Keratinocyte (primary cell): Measurements from ENCODE around the gene FCRL2. TPM values are rescaled to one million over a fixed set of nuclear protein-coding genes. Genes with fewer than 3 reads are reported as not detected.

Source experiments
- DNase-seq: peaks from one replicate; pipeline ENCODE4 v3.0.0-alpha.2; 2011; ENCODE audit warnings: low read depth, missing footprints, low spot score
- FAIRE-seq: peaks from 2 replicates; lab custom pipeline; 2011; peaks lifted over from hg19 to GRCh38; lab: Jason Lieb, UNC
- H2AFZ ChIP-seq: 2 replicates; pipeline ENCODE4 v1.6.0; 2012; ENCODE audit warnings: low read length, control low read depth, inconsistent platforms; ENCODE audit not compliant: control insufficient read depth
- H3K27ac ChIP-seq: 2 replicates; pipeline ENCODE4 v1.5.1; 2011; ENCODE audit warnings: low read length; ENCODE audit not compliant: control insufficient read depth, insufficient read depth
- H3K27me3 ChIP-seq: 3 replicates; pipeline ENCODE4 v1.6.0; 2011; ENCODE audit warnings: low read length; ENCODE audit not compliant: control insufficient read depth, insufficient read depth; ENCODE audit errors: extremely low read depth
- H3K36me3 ChIP-seq, 2 experiments: 2 replicates in 1 of 2; 3 replicates in 1 of 2; pipeline ENCODE4 v1.5.1; 2011; ENCODE audit warnings: low read length in 2 of 2, mild to moderate bottlenecking in 1 of 2; ENCODE audit not compliant: control insufficient read depth in 2 of 2, insufficient read depth in 2 of 2; ENCODE audit errors: extremely low read depth in 1 of 2
- H3K4me1 ChIP-seq: 3 replicates; pipeline ENCODE4 v1.5.1; 2011; ENCODE audit warnings: low read length; ENCODE audit not compliant: control insufficient read depth, insufficient read depth; ENCODE audit errors: extremely low read depth
- H3K4me2 ChIP-seq: 3 replicates; pipeline ENCODE4 v1.6.0; 2011; ENCODE audit warnings: low read depth, low read length; ENCODE audit not compliant: control insufficient read depth, insufficient read depth; ENCODE audit errors: extremely low read depth
- H3K4me3 ChIP-seq, 3 experiments: fragments of 200-600 bp in 1 of 3; sonication (generic) in 1 of 3; 2 replicates in 2 of 3; 3 replicates in 1 of 3; pipeline ENCODE4 v1.5.1; 2011 to 2016; ENCODE audit warnings: low read length in 3 of 3, mild to moderate bottlenecking in 3 of 3, control low read depth in 2 of 3, inconsistent platforms in 1 of 3, low read depth in 1 of 3, mixed read lengths in 1 of 3, mixed run types in 1 of 3, moderate library complexity in 1 of 3; ENCODE audit not compliant: control insufficient read depth in 2 of 3, insufficient read depth in 2 of 3; ENCODE audit errors: extremely low read depth in 1 of 3
- H3K79me2 ChIP-seq: 2 replicates; pipeline ENCODE4 v1.6.0; 2012; ENCODE audit warnings: low read length; ENCODE audit not compliant: control insufficient read depth, insufficient read depth
- H3K9ac ChIP-seq: 3 replicates; pipeline ENCODE4 v1.6.0; 2011; ENCODE audit warnings: low read length; ENCODE audit not compliant: control insufficient read depth, insufficient read depth; ENCODE audit errors: extremely low read depth
- H3K9me1 ChIP-seq: 3 replicates; pipeline ENCODE4 v1.6.0; 2011; ENCODE audit warnings: low read length; ENCODE audit not compliant: control insufficient read depth, insufficient read depth; ENCODE audit errors: extremely low read depth
- H3K9me3 ChIP-seq: 2 replicates; pipeline ENCODE4 v1.5.1; 2012; ENCODE audit warnings: low read depth, low read length; ENCODE audit not compliant: control insufficient read depth
- H4K20me1 ChIP-seq: 3 replicates; pipeline ENCODE4 v1.6.0; 2011; ENCODE audit warnings: low read length; ENCODE audit not compliant: control insufficient read depth, insufficient read depth; ENCODE audit errors: extremely low read depth
- EZH2 ChIP-seq: IDR thresholded peaks from one replicate; pipeline ENCODE4 v1.6.1; 2012; ENCODE audit warnings: inconsistent platforms, mild to moderate bottlenecking, low read length, moderate library complexity
- dilution Hi-C: fragments of 300-500 bp; cut with MboI; formaldehyde crosslinking; loops from one replicate; pipeline ENCODE4 v1.7.0; 2020; ENCODE audit warnings: low sequenced_read_pairs; ENCODE audit not compliant: extremely low pct_ligation_motif_present
- polyA plus RNA-seq, 5 experiments: library from polyadenylated mRNA; depleted of rRNA in 3 of 5; stranded (reverse) in 3 of 5; stranded (forward) in 1 of 5; unstranded in 1 of 5; fragments of >200 nt; gene quantifications; 1 replicate in 1 of 5; 2 replicates in 3 of 5; 3 replicates in 1 of 5; pipeline versions ENCODE4 v1.2.1 to v1.2.3, GENCODE V29; 2011 to 2012; ENCODE audit warnings: missing spikeins in 2 of 5, low read depth in 1 of 5, low replicate concordance in 1 of 5
- TF ChIP-seq, protein P1 (sequence below), 3 experiments: IDR thresholded peaks in 1 of 3; conservative IDR thresholded peaks in 1 of 3; optimal IDR thresholded peaks in 1 of 3; 2 replicates in 2 of 3; 3 replicates in 1 of 3; pipeline versions ENCODE3 to v1.5.1; 2011; ENCODE audit warnings: low read length in 3 of 3, mild to moderate bottlenecking in 3 of 3, moderate library complexity in 2 of 3, control low read depth in 1 of 3, inconsistent platforms in 1 of 3; ENCODE audit not compliant: insufficient read depth in 2 of 3; ENCODE audit errors: extremely low read depth in 1 of 3

The FCRL2 gene
- polyA plus RNA-seq, 1 donor (not counting 4 experiments of a cell fraction or from before 2014, with no cell fraction given), result not detected

DNA sequence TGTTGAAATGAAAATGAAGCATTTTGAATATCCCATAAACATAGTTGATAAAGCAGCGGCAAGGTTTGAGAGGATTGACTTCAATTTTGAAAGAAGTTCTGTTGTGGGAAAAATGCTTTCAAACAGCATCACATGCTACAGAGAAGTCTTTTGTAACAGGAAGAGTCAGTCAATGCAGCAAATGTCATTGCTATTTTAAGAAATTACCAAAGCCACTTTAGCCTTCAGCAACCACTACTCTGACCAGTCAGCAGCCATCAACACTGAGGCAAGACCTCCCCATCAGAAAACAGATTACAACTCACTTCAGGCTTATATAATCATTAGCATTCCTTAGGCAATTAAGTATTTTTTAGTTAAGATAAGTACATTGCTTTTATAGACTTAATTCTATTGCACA is 42.6 kb downstream of the FCRL2 start:
- DNase-seq (no peak), FAIRE-seq (no peak)
- no peaks in the 10 kb centered on the region for H3K4me1 ChIP-seq
- no peaks in the 10 kb centered on the region for H3K9me3 ChIP-seq
- no peak overlapping the region for H3K4me3 ChIP-seq
- no peak overlapping the region for H3K9ac ChIP-seq
- H3K27me3 ChIP-seq, result no peaks in the 10 kb centered on the region
- no peak overlapping the region for H3K27ac ChIP-seq
- no peaks in the 10 kb centered on the region for H4K20me1 ChIP-seq
- no peaks in the 10 kb centered on the region for H3K36me3 ChIP-seq
- no peak overlapping the region for H2AFZ ChIP-seq
- no peaks in the 10 kb centered on the region for H3K9me1 ChIP-seq
- no peak overlapping the region for H3K4me2 ChIP-seq
- TF ChIP-seq EZH2, result no peak
- TF ChIP-seq, protein P1, sequence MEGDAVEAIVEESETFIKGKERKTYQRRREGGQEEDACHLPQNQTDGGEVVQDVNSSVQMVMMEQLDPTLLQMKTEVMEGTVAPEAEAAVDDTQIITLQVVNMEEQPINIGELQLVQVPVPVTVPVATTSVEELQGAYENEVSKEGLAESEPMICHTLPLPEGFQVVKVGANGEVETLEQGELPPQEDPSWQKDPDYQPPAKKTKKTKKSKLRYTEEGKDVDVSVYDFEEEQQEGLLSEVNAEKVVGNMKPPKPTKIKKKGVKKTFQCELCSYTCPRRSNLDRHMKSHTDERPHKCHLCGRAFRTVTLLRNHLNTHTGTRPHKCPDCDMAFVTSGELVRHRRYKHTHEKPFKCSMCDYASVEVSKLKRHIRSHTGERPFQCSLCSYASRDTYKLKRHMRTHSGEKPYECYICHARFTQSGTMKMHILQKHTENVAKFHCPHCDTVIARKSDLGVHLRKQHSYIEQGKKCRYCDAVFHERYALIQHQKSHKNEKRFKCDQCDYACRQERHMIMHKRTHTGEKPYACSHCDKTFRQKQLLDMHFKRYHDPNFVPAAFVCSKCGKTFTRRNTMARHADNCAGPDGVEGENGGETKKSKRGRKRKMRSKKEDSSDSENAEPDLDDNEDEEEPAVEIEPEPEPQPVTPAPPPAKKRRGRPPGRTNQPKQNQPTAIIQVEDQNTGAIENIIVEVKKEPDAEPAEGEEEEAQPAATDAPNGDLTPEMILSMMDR (optimal IDR thresholded peaks at IDR 0.05 in 1 of 3, IDR thresholded peaks at IDR 0.05 in 1 of 3, conservative IDR thresholded peaks at IDR 0.05 in 1 of 3; ENCODE audit: extremely low read depth in 1 of 3, insufficient read depth in 2 of 3, low read length in 3 of 3), result no peak
- H3K79me2 ChIP-seq, result no peaks in the 10 kb centered on the region
- dilution Hi-C loops, result no loop called here

DNA sequence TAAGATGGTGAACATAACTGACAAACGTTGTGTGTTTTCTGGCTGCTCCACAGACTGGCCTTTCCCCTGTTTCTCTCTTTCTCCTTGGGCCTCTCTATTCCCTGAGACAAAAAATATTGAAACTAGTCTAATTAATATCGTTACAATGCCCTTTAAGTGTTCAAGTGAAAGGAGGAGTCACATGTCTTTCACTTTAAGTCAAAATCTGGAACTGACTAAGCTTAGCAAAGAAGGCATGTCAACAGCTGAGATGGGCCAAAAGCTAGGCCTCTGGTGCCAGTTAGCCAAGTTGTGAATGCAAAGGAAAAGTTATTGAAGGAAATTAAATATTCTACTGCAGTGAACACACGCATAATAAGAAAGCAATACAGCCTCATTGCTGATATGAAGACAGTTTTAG is 44.2 kb downstream of the FCRL2 start:
- no peak overlapping the region for H3K9ac ChIP-seq
- DNase-seq, result no peak
- H3K9me1 ChIP-seq, result no peaks in the 10 kb centered on the region
- H3K36me3 ChIP-seq, result no peaks in the 10 kb centered on the region
- H3K9me3 ChIP-seq, result no peaks in the 10 kb centered on the region
- H3K79me2 ChIP-seq, result no peaks in the 10 kb centered on the region
- FAIRE-seq, result no peak
- dilution Hi-C loops, result no loop called here
- H2AFZ ChIP-seq, result no peak overlapping the region
- no peak overlapping the region for H3K4me3 ChIP-seq
- TF ChIP-seq, protein P1 (optimal IDR thresholded peaks at IDR 0.05 in 1 of 3, IDR thresholded peaks at IDR 0.05 in 1 of 3, conservative IDR thresholded peaks at IDR 0.05 in 1 of 3; ENCODE audit: extremely low read depth in 1 of 3, insufficient read depth in 2 of 3, low read length in 3 of 3), result no peak
- no peak for TF ChIP-seq EZH2
- H3K4me1 ChIP-seq, result no peaks in the 10 kb centered on the region
- no peaks in the 10 kb centered on the region for H3K27me3 ChIP-seq
- no peak overlapping the region for H3K27ac ChIP-seq
- no peaks in the 10 kb centered on the region for H4K20me1 ChIP-seq
- no peak overlapping the region for H3K4me2 ChIP-seq
